ENCODE measurements around the gene APCDD1. TPM values are rescaled to one million over a fixed set of nuclear protein-coding genes. Genes with fewer than 3 reads are reported as not detected.

Gene APCDD1
- total RNA-seq, 4 donors from 2014 or later, result 30.7 to 51.8 (median 43.4) TPM

GRCh38 chr18:10525697-10526560, 71.5 kb downstream of the APCDD1 start, which contains the start of gene NAPG:
Gene NAPG, plus strand, starts transcription at chr18:10526027. Its CDS starts 76 bp downstream, at chr18:10526103.
- TF ChIP-seq POLR2AphosphoS5 (IDR thresholded peaks at IDR 0.05) (peak; percentile 89 to 96), CTCF (IDR thresholded peaks at IDR 0.05) (peak in 1 of 3 experiments; percentile 30), EP300 (IDR thresholded peaks at IDR 0.05) (no peak), POLR2A (IDR thresholded peaks at IDR 0.05; ENCODE audit: low read depth) (no peak)
- Histone ChIP-seq H3K27me3 (no peaks in the 10 kb centered on the region), H3K27ac (replicated peaks in 1 of 4) (peak within 1 kb of the TSS; percentile 89 to 97 (median 94)), H3K4me1 (peaks cover 29 to 53% (median 44%) of the 10 kb centered on the region in 4 donors), H3K4me3 (peak within 1 kb of the TSS; percentile 82 to 99 (median 92)), H3K9me3 (no peaks in the 10 kb centered on the region), H3K36me3 (no peaks in the 10 kb centered on the region)
- DNase-seq (ENCODE audit: extremely low spot score), result peak; percentile 93
- WGBS, result under 1% methylated on average over 7 of the region's 68 CpGs
- intact Hi-C loops (cut with DNase I), result loop anchor here (10.0 kb wide), 1 partner anchor 521 kb away; no protein-coding TSS in a partner anchor

GRCh38 chr18:10526561-10526949, 72.1 kb downstream of the APCDD1 start:
- Histone ChIP-seq H3K4me3 (peak overlapping the region; percentile 82 to 99 (median 92)), H3K27ac (replicated peaks in 1 of 4) (peak overlapping the region; percentile 89 to 97 (median 94)), H3K9me3 (no peaks in the 10 kb centered on the region), H3K36me3 (no peaks in the 10 kb centered on the region), H3K27me3 (no peaks in the 10 kb centered on the region), H3K4me1 (peaks cover 29 to 54% (median 44%) of the 10 kb centered on the region in 4 donors)
- TF ChIP-seq POLR2AphosphoS5 (IDR thresholded peaks at IDR 0.05), result no peak
- TF ChIP-seq POLR2A (IDR thresholded peaks at IDR 0.05; ENCODE audit: low read depth), result no peak
- no peak for TF ChIP-seq CTCF (IDR thresholded peaks at IDR 0.05)
- no peak for TF ChIP-seq EP300 (IDR thresholded peaks at IDR 0.05)
- WGBS, result 0% methylated on average over 3 of the region's 11 CpGs
- DNase-seq (ENCODE audit: extremely low spot score), result no peak
- intact Hi-C loops (cut with DNase I), result loop anchor here (10.0 kb wide), 1 partner anchor 522 kb away; no protein-coding TSS in a partner anchor

- Histone ChIP-seq H3K4me1 (peaks cover 29 to 54% (median 44%) of the 10 kb centered on the region in 4 donors), H3K27me3 (no peaks in the 10 kb centered on the region), H3K4me3 (no peak overlapping the region), H3K27ac (replicated peaks in 1 of 4) (no peak overlapping the region), H3K9me3 (no peaks in the 10 kb centered on the region), H3K36me3 (no peaks in the 10 kb centered on the region)
- intact Hi-C loops (cut with DNase I), result loop anchor here (10.0 kb wide), 1 partner anchor 524 kb away; no protein-coding TSS in a partner anchor
- no peak for TF ChIP-seq POLR2AphosphoS5 (IDR thresholded peaks at IDR 0.05)
- no peak for TF ChIP-seq EP300 (IDR thresholded peaks at IDR 0.05)
- no peak for TF ChIP-seq CTCF (IDR thresholded peaks at IDR 0.05)
- TF ChIP-seq POLR2A (IDR thresholded peaks at IDR 0.05; ENCODE audit: low read depth), result no peak
- no peak for DNase-seq (ENCODE audit: extremely low spot score)
- WGBS, result 88% methylated on average over 3 of the region's 3 CpGs
Observed at GRCh38 chr18:10528439-10528838, 74.0 kb downstream of the APCDD1 start.

- Histone ChIP-seq H3K27me3 (no peaks in the 10 kb centered on the region), H3K4me3 (no peak overlapping the region), H3K4me1 (peaks cover 29 to 51% (median 42%) of the 10 kb centered on the region in 4 donors), H3K27ac (replicated peaks in 1 of 4) (no peak overlapping the region), H3K9me3 (no peaks in the 10 kb centered on the region), H3K36me3 (peaks cover 0 to 4% (median under 1%) of the 10 kb centered on the region in 4 donors)
- no peak for DNase-seq (ENCODE audit: extremely low spot score)
- intact Hi-C loops (cut with DNase I), result no loop called here
- WGBS, result 86% methylated on average over 3 of the region's 3 CpGs
- TF ChIP-seq CTCF (IDR thresholded peaks at IDR 0.05) (no peak), POLR2A (IDR thresholded peaks at IDR 0.05; ENCODE audit: low read depth) (no peak), POLR2AphosphoS5 (IDR thresholded peaks at IDR 0.05) (no peak), EP300 (IDR thresholded peaks at IDR 0.05) (no peak)
Observed at GRCh38 chr18:10530002-10530401, 75.6 kb downstream of the APCDD1 start.
